GM23338 (cell line): Measurements from ENCODE around the gene C18orf32. TPM values are rescaled to one million over a fixed set of nuclear protein-coding genes. Genes with fewer than 3 reads are reported as not detected.
"Not testable (repeated sequence)": the region's sequence is repeated elsewhere in the genome, so short reads cannot be mapped to it uniquely, and the experiment has no call there.

Experiments used
- ATAC-seq: fragments of 200-7000 bp; cut with Tn5 transposase; 3 replicates; pipeline ENCODE4 v1.9.1; 2020
- DNase-seq: peaks from one replicate; pipeline ENCODE4 v3.0.0-alpha.2; 2015; ENCODE audit warnings: low spot score
- H2AFZ ChIP-seq: fragments of 200-600 bp; sonication (generic); 2 replicates; pipeline ENCODE4 v1.8.0; 2016; ENCODE audit warnings: antibody characterized with exemption, mild to moderate bottlenecking, moderate library complexity
- H3F3A ChIP-seq: fragments of 200-600 bp; sonication (generic); replicated peaks from 2 replicates; pipeline ENCODE4 v1.8.0; 2017; ENCODE audit warnings: antibody characterized with exemption, mixed run types, low read depth
- H3K27ac ChIP-seq: fragments of 200-600 bp; sonication (generic); 2 replicates; pipeline ENCODE4 v1.6.1; 2016; ENCODE audit warnings: low read depth
- H3K27me3 ChIP-seq: fragments of 200-600 bp; sonication (generic); 2 replicates; pipeline ENCODE4 v1.8.0; 2016; ENCODE audit warnings: mild to moderate bottlenecking, mixed run types, moderate library complexity; ENCODE audit not compliant: insufficient read depth
- H3K36me3 ChIP-seq: fragments of 200-600 bp; sonication (generic); 2 replicates; pipeline ENCODE4 v1.8.0; 2016; ENCODE audit warnings: mild to moderate bottlenecking; ENCODE audit not compliant: insufficient read depth
- H3K4me1 ChIP-seq: fragments of 200-600 bp; sonication (generic); 2 replicates; pipeline ENCODE4 v1.8.0; 2016; ENCODE audit warnings: mild to moderate bottlenecking, moderate library complexity; ENCODE audit not compliant: insufficient read depth
- H3K4me2 ChIP-seq: fragments of 200-600 bp; sonication (generic); 2 replicates; pipeline ENCODE4 v1.7.1; 2017; ENCODE audit warnings: mixed run types
- H3K4me3 ChIP-seq: fragments of 200-600 bp; sonication (generic); 2 replicates; pipeline ENCODE4 v1.6.1; 2016; ENCODE audit warnings: mixed run types
- H3K79me2 ChIP-seq: fragments of 200-600 bp; sonication (generic); replicated peaks from 2 replicates; pipeline ENCODE4 v1.8.0; 2017; ENCODE audit warnings: mild to moderate bottlenecking; ENCODE audit not compliant: insufficient read depth
- H3K9me2 ChIP-seq: fragments of 200-600 bp; sonication (generic); 2 replicates; pipeline ENCODE4 v1.8.0; 2017; ENCODE audit not compliant: insufficient read depth
- H4K20me1 ChIP-seq: fragments of 200-600 bp; sonication (generic); replicated peaks from 2 replicates; pipeline ENCODE4 v1.8.0; 2017; ENCODE audit warnings: mild to moderate bottlenecking; ENCODE audit not compliant: insufficient read depth
- H3K27ac Mint-ChIP-seq: 2 replicates; pipeline ENCODE4 v1.8.0; 2020; ENCODE audit warnings: inconsistent platforms, mild to moderate bottlenecking, moderate library complexity, mixed read lengths
- H3K27me3 Mint-ChIP-seq: 3 replicates; pipeline ENCODE4 v1.8.0; 2022; ENCODE audit warnings: low read depth, mild to moderate bottlenecking, moderate library complexity, mixed read lengths, inconsistent platforms; ENCODE audit not compliant: insufficient read depth, poor library complexity
- H3K36me3 Mint-ChIP-seq: 3 replicates; pipeline ENCODE4 v1.8.0; 2021; ENCODE audit warnings: low read depth, mild to moderate bottlenecking, inconsistent platforms, moderate library complexity, mixed read lengths
- H3K4me1 Mint-ChIP-seq: 3 replicates; pipeline ENCODE4 v1.8.0; 2020; ENCODE audit warnings: mild to moderate bottlenecking, inconsistent platforms, mixed read lengths
- H3K4me3 Mint-ChIP-seq: 3 replicates; pipeline ENCODE4 v1.8.0; 2021; ENCODE audit warnings: moderate library complexity, mild to moderate bottlenecking, inconsistent platforms, mixed read lengths
- H3K9me3 Mint-ChIP-seq: 3 replicates; pipeline ENCODE4 v1.8.0; 2020; ENCODE audit warnings: moderate library complexity, mild to moderate bottlenecking, inconsistent platforms, mixed read lengths
- CREB1 ChIP-seq: fragments of 250-450 bp; sonication (Bioruptor Pico); IDR thresholded peaks from 2 replicates; pipeline ENCODE4 v1.5.0; 2020; ENCODE audit warnings: low read depth, mild to moderate bottlenecking, moderate library complexity
- CTCF ChIP-seq, 2 experiments: fragments of 200-600 bp in 1 of 2; sonication (generic) in 1 of 2; conservative IDR thresholded peaks; 2 replicates each; pipeline versions ENCODE4 v1.5.1 to v1.6.1; 2016 to 2017; ENCODE audit warnings: antibody characterized with exemption in 2 of 2, low read depth in 2 of 2, mild to moderate bottlenecking in 2 of 2, moderate library complexity in 1 of 2
- ETS1 ChIP-seq: IDR thresholded peaks from 2 replicates; pipeline ENCODE4 v1.6.1; 2016; ENCODE audit warnings: antibody characterized with exemption
- EZH2 ChIP-seq: fragments of 200-600 bp; sonication (generic); IDR thresholded peaks from one replicate; pipeline ENCODE4 v1.8.0; 2017; ENCODE audit warnings: antibody characterized with exemption, mild to moderate bottlenecking, low read depth; ENCODE audit not compliant: unreplicated experiment
- EZH2phosphoT487 ChIP-seq: fragments of 200-600 bp; sonication (generic); IDR thresholded peaks from one replicate; pipeline ENCODE4 v1.8.1; 2018; ENCODE audit warnings: antibody characterized with exemption; ENCODE audit not compliant: unreplicated experiment
- JUNB ChIP-seq: IDR thresholded peaks from one replicate; pipeline ENCODE4 v1.6.1; 2016; ENCODE audit warnings: antibody characterized with exemption; ENCODE audit not compliant: unreplicated experiment
- NANOG ChIP-seq: IDR thresholded peaks from 2 replicates; pipeline ENCODE4 v1.6.1; 2016; ENCODE audit warnings: antibody characterized with exemption, borderline replicate concordance
- POLR2AphosphoS5 ChIP-seq: IDR thresholded peaks from 2 replicates; pipeline ENCODE4 v1.6.1; 2016; ENCODE audit warnings: antibody characterized with exemption, low read depth
- REST ChIP-seq: IDR thresholded peaks from one replicate; pipeline ENCODE4 v1.6.1; 2018; ENCODE audit warnings: antibody characterized with exemption; ENCODE audit not compliant: unreplicated experiment
- ZNF114 ChIP-seq: fragments of 250-450 bp; sonication (Bioruptor Pico); IDR thresholded peaks from 2 replicates; pipeline ENCODE4 v1.5.0; 2020; ENCODE audit warnings: mild to moderate bottlenecking, moderate library complexity
- polyA plus RNA-seq: library from polyadenylated mRNA; unstranded; fragments of >200 nt; fragmentation: Nextera tagmentation; extraction: Ambion mirVana; gene quantifications from 2 replicates; pipeline ENCODE4 v1.2.1, GENCODE V29; 2016
- total RNA-seq: library from RNA; depleted of rRNA; stranded (reverse); fragments of >200 nt; shearing (Covaris generic); gene quantifications from 2 replicates; pipeline ENCODE4 v1.2.3, GENCODE V29; 2014

C18orf32 gene
- total and polyA plus RNA-seq, 2 experiments from 2014 or later, result 25.3 to 72.4 TPM

- no peaks in the 10 kb centered on the region for H3K27me3 Mint-ChIP-seq
- Histone ChIP-seq H3K4me1 (peaks cover 35% of the 10 kb centered on the region), H3K27me3 (no peaks in the 10 kb centered on the region), H3K27ac (no peak overlapping the region), H4K20me1 (no peaks in the 10 kb centered on the region), H3K79me2 (no peaks in the 10 kb centered on the region), H3K4me3 (no peak overlapping the region), H2AFZ (no peak overlapping the region), H3K36me3 (no peaks in the 10 kb centered on the region), H3F3A (no peaks in the 10 kb centered on the region), H3K4me2 (no peak overlapping the region), H3K9me2 (no peaks in the 10 kb centered on the region)
- peaks cover 32% of the 10 kb centered on the region for H3K4me1 Mint-ChIP-seq
- no peaks in the 10 kb centered on the region for H3K36me3 Mint-ChIP-seq
- no peak for DNase-seq
- no peak overlapping the region for H3K27ac Mint-ChIP-seq
- ATAC-seq, result no peak
- no peak overlapping the region for H3K4me3 Mint-ChIP-seq
- TF ChIP-seq ETS1 (no peak), NANOG (no peak), POLR2AphosphoS5 (no peak), CREB1 (no peak), EZH2 (no peak), ZNF114 (CRISPR knock-in tag) (no peak), CTCF (conservative IDR thresholded peaks at IDR 0.05; ENCODE audit: low read depth in 2 of 2) (no peak), JUNB (no peak), REST (no peak), EZH2phosphoT487 (no peak)
- H3K9me3 Mint-ChIP-seq, result no peaks in the 10 kb centered on the region; the same call in 2 of the 3 replicates
Measured at GRCh38 chr18:49524349-49524748, 37.3 kb upstream of the C18orf32 start.

GRCh38 chr18:49523580-49524093 is 36.6 kb upstream of the C18orf32 start:
- not testable (repeated sequence) for H3K4me2 ChIP-seq, H3K9me2 ChIP-seq, H3K27me3 Mint-ChIP-seq, H2AFZ ChIP-seq, DNase-seq, ATAC-seq, H3K4me3 ChIP-seq, H3K27me3 ChIP-seq, H3K27ac ChIP-seq, H3F3A ChIP-seq, H3K4me3 Mint-ChIP-seq, H3K36me3 Mint-ChIP-seq, H3K27ac Mint-ChIP-seq, H4K20me1 ChIP-seq, H3K79me2 ChIP-seq, H3K9me3 Mint-ChIP-seq, H3K36me3 ChIP-seq
- peaks cover 35% of the 10 kb centered on the region for H3K4me1 Mint-ChIP-seq
- H3K4me1 ChIP-seq, result peaks cover 36% of the 10 kb centered on the region
